ENCODE results near the gene DEFB118. TPM values are rescaled to one million over a fixed set of nuclear protein-coding genes. Genes with fewer than 3 reads are reported as not detected.

The DEFB118 gene
- total and polyA plus RNA-seq, 2 experiments from 2014 or later, result not detected

DNA sequence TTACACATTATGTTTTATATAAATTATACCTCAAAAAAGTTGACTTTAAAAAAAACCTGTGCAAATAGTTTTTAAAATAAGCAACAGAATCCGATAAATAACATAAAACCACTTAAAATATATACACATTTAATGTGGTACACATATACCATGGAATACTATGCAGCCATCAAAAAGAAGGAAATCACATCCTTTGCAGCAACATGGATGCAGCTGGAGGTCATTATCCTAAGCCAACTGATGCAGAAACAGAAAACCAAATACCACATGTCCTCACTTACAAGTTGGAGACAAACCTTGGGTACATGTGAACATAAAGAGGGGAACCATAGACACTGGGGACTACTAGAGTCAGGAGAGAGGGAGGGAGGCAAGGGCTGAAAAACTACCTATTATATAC, 41.6 kb downstream of the DEFB118 start:
- Histone ChIP-seq H3F3A (replicated peaks; ENCODE audit: low read depth) (no peaks in the 10 kb centered on the region), H2AFZ (no peak overlapping the region), H3K79me2 (replicated peaks; ENCODE audit: insufficient read depth) (no peaks in the 10 kb centered on the region), H3K9me2 (ENCODE audit: insufficient read depth) (no peaks in the 10 kb centered on the region; the same call in 1 of the 2 replicates), H3K36me3 (ENCODE audit: insufficient read depth) (no peaks in the 10 kb centered on the region; the same call in 1 of the 2 replicates), H3K27ac (ENCODE audit: low read depth) (no peak overlapping the region), H3K4me1 (ENCODE audit: insufficient read depth) (no peaks in the 10 kb centered on the region), H3K4me2 (no peak overlapping the region), H4K20me1 (replicated peaks; ENCODE audit: insufficient read depth) (no peaks in the 10 kb centered on the region), H3K4me3 (no peak overlapping the region), H3K27me3 (ENCODE audit: insufficient read depth) (no peaks in the 10 kb centered on the region)
- H3K27ac Mint-ChIP-seq, result no peak overlapping the region
- DNase-seq (ENCODE audit: low spot score), result no peak
- no peak overlapping the region for H3K4me3 Mint-ChIP-seq
- H3K9me3 Mint-ChIP-seq, result peaks cover 83% of the 10 kb centered on the region; the same call in 2 of the 3 replicates
- H3K36me3 Mint-ChIP-seq (ENCODE audit: low read depth), result peaks cover 22% of the 10 kb centered on the region
- no peaks in the 10 kb centered on the region for H3K4me1 Mint-ChIP-seq
- TF ChIP-seq, protein P1, sequence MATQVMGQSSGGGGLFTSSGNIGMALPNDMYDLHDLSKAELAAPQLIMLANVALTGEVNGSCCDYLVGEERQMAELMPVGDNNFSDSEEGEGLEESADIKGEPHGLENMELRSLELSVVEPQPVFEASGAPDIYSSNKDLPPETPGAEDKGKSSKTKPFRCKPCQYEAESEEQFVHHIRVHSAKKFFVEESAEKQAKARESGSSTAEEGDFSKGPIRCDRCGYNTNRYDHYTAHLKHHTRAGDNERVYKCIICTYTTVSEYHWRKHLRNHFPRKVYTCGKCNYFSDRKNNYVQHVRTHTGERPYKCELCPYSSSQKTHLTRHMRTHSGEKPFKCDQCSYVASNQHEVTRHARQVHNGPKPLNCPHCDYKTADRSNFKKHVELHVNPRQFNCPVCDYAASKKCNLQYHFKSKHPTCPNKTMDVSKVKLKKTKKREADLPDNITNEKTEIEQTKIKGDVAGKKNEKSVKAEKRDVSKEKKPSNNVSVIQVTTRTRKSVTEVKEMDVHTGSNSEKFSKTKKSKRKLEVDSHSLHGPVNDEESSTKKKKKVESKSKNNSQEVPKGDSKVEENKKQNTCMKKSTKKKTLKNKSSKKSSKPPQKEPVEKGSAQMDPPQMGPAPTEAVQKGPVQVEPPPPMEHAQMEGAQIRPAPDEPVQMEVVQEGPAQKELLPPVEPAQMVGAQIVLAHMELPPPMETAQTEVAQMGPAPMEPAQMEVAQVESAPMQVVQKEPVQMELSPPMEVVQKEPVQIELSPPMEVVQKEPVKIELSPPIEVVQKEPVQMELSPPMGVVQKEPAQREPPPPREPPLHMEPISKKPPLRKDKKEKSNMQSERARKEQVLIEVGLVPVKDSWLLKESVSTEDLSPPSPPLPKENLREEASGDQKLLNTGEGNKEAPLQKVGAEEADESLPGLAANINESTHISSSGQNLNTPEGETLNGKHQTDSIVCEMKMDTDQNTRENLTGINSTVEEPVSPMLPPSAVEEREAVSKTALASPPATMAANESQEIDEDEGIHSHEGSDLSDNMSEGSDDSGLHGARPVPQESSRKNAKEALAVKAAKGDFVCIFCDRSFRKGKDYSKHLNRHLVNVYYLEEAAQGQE (IDR thresholded peaks at IDR 0.05; ENCODE audit: unreplicated experiment), result no peak
- TF ChIP-seq CREB1 (CRISPR knock-in tag; IDR thresholded peaks at IDR 0.05; ENCODE audit: low read depth) (no peak), EZH2phosphoT487 (IDR thresholded peaks at IDR 0.05; ENCODE audit: unreplicated experiment) (no peak), EZH2 (IDR thresholded peaks at IDR 0.05; ENCODE audit: low read depth, unreplicated experiment) (no peak), STAT1 (IDR thresholded peaks at IDR 0.05; ENCODE audit: unreplicated experiment) (no peak), NANOG (IDR thresholded peaks at IDR 0.05; ENCODE audit: borderline replicate concordance) (no peak), ZNF331 (CRISPR knock-in tag; IDR thresholded peaks at IDR 0.05; ENCODE audit: low read depth) (no peak), JUNB (IDR thresholded peaks at IDR 0.05; ENCODE audit: unreplicated experiment) (no peak), ZNF114 (CRISPR knock-in tag; IDR thresholded peaks at IDR 0.05) (no peak)
- TF ChIP-seq, protein P2, sequence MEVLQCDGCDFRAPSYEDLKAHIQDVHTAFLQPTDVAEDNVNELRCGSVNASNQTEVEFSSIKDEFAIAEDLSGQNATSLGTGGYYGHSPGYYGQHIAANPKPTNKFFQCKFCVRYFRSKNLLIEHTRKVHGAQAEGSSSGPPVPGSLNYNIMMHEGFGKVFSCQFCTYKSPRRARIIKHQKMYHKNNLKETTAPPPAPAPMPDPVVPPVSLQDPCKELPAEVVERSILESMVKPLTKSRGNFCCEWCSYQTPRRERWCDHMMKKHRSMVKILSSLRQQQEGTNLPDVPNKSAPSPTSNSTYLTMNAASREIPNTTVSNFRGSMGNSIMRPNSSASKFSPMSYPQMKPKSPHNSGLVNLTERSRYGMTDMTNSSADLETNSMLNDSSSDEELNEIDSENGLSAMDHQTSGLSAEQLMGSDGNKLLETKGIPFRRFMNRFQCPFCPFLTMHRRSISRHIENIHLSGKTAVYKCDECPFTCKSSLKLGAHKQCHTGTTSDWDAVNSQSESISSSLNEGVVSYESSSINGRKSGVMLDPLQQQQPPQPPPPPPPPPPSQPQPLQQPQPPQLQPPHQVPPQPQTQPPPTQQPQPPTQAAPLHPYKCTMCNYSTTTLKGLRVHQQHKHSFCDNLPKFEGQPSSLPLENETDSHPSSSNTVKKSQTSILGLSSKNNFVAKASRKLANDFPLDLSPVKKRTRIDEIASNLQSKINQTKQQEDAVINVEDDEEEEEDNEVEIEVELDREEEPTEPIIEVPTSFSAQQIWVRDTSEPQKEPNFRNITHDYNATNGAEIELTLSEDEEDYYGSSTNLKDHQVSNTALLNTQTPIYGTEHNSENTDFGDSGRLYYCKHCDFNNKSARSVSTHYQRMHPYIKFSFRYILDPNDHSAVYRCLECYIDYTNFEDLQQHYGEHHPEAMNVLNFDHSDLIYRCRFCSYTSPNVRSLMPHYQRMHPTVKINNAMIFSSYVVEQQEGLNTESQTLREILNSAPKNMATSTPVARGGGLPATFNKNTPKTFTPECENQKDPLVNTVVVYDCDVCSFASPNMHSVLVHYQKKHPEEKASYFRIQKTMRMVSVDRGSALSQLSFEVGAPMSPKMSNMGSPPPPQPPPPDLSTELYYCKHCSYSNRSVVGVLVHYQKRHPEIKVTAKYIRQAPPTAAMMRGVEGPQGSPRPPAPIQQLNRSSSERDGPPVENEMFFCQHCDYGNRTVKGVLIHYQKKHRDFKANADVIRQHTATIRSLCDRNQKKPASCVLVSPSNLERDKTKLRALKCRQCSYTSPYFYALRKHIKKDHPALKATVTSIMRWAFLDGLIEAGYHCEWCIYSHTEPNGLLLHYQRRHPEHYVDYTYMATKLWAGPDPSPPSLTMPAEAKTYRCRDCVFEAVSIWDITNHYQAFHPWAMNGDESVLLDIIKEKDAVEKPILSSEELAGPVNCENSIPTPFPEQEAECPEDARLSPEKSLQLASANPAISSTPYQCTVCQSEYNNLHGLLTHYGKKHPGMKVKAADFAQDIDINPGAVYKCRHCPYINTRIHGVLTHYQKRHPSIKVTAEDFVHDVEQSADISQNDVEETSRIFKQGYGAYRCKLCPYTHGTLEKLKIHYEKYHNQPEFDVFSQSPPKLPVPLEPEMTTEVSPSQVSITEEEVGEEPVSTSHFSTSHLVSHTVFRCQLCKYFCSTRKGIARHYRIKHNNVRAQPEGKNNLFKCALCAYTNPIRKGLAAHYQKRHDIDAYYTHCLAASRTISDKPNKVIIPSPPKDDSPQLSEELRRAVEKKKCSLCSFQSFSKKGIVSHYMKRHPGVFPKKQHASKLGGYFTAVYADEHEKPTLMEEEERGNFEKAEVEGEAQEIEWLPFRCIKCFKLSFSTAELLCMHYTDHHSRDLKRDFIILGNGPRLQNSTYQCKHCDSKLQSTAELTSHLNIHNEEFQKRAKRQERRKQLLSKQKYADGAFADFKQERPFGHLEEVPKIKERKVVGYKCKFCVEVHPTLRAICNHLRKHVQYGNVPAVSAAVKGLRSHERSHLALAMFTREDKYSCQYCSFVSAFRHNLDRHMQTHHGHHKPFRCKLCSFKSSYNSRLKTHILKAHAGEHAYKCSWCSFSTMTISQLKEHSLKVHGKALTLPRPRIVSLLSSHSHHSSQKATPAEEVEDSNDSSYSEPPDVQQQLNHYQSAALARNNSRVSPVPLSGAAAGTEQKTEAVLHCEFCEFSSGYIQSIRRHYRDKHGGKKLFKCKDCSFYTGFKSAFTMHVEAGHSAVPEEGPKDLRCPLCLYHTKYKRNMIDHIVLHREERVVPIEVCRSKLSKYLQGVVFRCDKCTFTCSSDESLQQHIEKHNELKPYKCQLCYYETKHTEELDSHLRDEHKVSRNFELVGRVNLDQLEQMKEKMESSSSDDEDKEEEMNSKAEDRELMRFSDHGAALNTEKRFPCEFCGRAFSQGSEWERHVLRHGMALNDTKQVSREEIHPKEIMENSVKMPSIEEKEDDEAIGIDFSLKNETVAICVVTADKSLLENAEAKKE (CRISPR knock-in tag; IDR thresholded peaks at IDR 0.05), result no peak
- TF ChIP-seq, protein P3, sequence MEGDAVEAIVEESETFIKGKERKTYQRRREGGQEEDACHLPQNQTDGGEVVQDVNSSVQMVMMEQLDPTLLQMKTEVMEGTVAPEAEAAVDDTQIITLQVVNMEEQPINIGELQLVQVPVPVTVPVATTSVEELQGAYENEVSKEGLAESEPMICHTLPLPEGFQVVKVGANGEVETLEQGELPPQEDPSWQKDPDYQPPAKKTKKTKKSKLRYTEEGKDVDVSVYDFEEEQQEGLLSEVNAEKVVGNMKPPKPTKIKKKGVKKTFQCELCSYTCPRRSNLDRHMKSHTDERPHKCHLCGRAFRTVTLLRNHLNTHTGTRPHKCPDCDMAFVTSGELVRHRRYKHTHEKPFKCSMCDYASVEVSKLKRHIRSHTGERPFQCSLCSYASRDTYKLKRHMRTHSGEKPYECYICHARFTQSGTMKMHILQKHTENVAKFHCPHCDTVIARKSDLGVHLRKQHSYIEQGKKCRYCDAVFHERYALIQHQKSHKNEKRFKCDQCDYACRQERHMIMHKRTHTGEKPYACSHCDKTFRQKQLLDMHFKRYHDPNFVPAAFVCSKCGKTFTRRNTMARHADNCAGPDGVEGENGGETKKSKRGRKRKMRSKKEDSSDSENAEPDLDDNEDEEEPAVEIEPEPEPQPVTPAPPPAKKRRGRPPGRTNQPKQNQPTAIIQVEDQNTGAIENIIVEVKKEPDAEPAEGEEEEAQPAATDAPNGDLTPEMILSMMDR (conservative IDR thresholded peaks at IDR 0.05; ENCODE audit: low read depth in 2 of 2), result no peak
- ATAC-seq, result no peak
- peaks cover 3% of the 10 kb centered on the region for H3K27me3 Mint-ChIP-seq (ENCODE audit: insufficient read depth, low read depth, poor library complexity)
